Neuron (in vitro differentiated cells): ENCODE results near the gene TMEM44.
"Not testable (repeated sequence)": the region's sequence is repeated elsewhere in the genome, so short reads cannot be mapped to it uniquely, and the experiment has no call there.

Experiments
- H2AFZ ChIP-seq: one replicate; pipeline ENCODE4 v1.6.1; 2013; ENCODE audit warnings: low read depth, mild to moderate bottlenecking, inconsistent platforms, low read length, moderate library complexity
- H3K27me3 ChIP-seq: one replicate; pipeline ENCODE4 v1.6.1; 2013; ENCODE audit warnings: low read length; ENCODE audit not compliant: insufficient read depth
- H3K36me3 ChIP-seq: one replicate; pipeline ENCODE4 v1.6.1; 2013; ENCODE audit warnings: low read length; ENCODE audit not compliant: insufficient read depth
- H3K4me1 ChIP-seq: one replicate; pipeline ENCODE4 v1.6.1; 2013; ENCODE audit warnings: low read length; ENCODE audit not compliant: insufficient read depth
- H3K4me3 ChIP-seq: 2 replicates; pipeline ENCODE4 v1.5.1; 2013; ENCODE audit warnings: mild to moderate bottlenecking, low read length, moderate library complexity
- H3K9me3 ChIP-seq: one replicate; pipeline ENCODE4 v1.6.1; 2013; ENCODE audit warnings: low read length

Gene TMEM44

GRCh38 chr3:194632809-194633348 is 340 bp downstream of the TMEM44 start:
- no peaks in the 10 kb centered on the region for H3K4me1 ChIP-seq
- peak overlapping the region; percentile 59 for H3K4me3 ChIP-seq
- peaks cover 9% of the 10 kb centered on the region for H3K36me3 ChIP-seq
- H3K9me3 ChIP-seq: peaks cover 18% of the 10 kb centered on the region
- peak overlapping the region; percentile 44 for H2AFZ ChIP-seq
- no peaks in the 10 kb centered on the region for H3K27me3 ChIP-seq

DNA sequence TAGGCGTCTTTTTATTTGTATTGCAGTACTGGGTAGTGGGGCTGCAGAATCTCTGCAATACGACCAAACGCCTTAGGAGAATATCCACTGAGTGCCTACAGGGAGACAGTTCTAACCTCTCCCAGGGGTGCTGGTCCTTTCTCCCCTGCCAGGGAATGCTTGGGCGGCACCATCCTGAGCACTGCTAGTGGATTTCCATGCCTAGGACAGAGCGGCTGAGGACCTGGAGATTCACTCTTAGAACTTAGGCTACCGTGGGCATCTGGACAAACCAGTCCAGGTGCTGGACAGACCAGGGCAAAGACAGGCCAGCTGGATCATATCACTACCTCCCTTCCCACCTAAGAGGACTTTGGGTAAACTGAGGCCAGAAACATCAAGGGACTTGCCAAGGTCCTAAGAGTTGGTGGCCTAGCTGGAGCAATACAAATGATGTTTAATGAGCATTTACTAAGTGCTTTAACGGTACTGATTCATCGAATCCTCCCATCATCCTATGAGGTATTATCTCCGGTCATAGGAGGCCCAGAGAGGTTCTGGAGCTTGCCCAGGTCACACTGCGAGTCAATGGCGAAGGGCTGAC is 902 bp downstream of the TMEM44 start:
- peaks cover 11% of the 10 kb centered on the region for H3K36me3 ChIP-seq
- peak overlapping the region; percentile 44 for H2AFZ ChIP-seq
- peak overlapping the region; percentile 59 for H3K4me3 ChIP-seq
- H3K9me3 ChIP-seq: peaks cover 18% of the 10 kb centered on the region
- H3K4me1 ChIP-seq: no peaks in the 10 kb centered on the region
- no peaks in the 10 kb centered on the region for H3K27me3 ChIP-seq

DNA sequence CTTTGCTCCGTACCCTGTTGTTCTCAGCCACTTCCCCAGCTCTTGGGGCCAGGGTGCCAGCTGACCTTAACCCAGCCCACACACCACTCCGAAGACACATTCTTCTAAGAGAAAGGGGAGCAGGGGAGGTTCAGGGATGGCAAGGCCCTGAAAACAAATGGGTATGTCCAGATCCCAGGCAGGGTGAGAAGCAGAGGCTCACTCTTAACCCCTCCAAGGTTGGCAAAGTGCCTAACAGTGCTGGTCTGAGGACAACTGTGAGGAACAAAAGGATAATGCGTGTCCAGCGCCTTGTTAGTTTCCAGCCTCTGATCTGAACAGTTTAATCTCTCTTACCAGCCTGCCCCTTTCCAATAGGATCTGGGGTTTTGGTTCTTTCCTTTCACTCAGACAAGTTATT is 1.5 kb downstream of the TMEM44 start:
- H3K9me3 ChIP-seq: peaks cover 18% of the 10 kb centered on the region
- H2AFZ ChIP-seq: no peak overlapping the region
- H3K36me3 ChIP-seq: peaks cover 13% of the 10 kb centered on the region
- no peak overlapping the region for H3K4me3 ChIP-seq
- H3K27me3 ChIP-seq: no peaks in the 10 kb centered on the region
- no peaks in the 10 kb centered on the region for H3K4me1 ChIP-seq

DNA sequence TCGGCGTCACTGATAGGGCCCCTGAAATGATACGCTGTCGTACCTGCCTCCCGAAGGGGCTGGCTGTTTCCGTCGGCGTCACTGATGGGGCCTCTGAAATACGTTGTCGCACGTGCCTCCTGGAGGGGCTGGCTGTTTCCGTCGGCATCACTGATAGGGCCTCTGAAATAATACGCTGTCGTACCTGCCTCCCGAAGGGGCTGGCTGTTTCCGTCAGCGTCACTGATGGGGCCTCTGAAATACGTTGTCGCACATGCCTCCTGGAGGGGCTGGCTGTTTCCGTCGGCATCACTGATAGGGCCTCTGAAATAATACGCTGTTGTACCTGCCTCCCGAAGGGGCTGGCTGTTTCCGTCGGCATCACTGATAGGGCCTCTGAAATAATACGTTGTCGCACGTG is 2.5 kb downstream of the TMEM44 start:
- H3K36me3 ChIP-seq: peaks cover 21% of the 10 kb centered on the region
- H3K27me3 ChIP-seq, H3K4me3 ChIP-seq, H2AFZ ChIP-seq, H3K4me1 ChIP-seq: not testable (repeated sequence)
- H3K9me3 ChIP-seq: peaks cover 18% of the 10 kb centered on the region

DNA sequence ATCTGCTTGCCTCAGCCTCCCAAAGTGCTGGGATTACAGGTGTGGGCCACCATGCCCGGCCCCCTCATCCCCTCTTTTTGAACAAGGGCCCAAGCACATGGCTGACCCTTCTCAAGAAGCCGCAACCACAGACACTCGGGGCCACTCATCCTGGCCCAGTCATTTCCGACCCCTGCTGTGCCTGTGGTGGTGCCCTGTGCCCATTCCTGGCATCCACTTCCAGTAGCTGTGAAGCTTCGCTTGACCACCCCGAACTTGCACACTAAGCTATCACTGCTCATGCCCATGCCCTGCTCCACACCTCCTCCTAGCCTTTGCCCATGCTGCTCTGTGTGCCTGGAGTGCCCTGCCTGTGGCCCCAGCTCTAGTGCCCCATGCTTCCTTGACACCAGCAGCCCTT is 8.3 kb downstream of the TMEM44 start:
- H3K4me1 ChIP-seq: no peaks in the 10 kb centered on the region
- H3K9me3 ChIP-seq: peaks cover 7% of the 10 kb centered on the region
- H3K36me3 ChIP-seq: peaks cover 25% of the 10 kb centered on the region

DNA sequence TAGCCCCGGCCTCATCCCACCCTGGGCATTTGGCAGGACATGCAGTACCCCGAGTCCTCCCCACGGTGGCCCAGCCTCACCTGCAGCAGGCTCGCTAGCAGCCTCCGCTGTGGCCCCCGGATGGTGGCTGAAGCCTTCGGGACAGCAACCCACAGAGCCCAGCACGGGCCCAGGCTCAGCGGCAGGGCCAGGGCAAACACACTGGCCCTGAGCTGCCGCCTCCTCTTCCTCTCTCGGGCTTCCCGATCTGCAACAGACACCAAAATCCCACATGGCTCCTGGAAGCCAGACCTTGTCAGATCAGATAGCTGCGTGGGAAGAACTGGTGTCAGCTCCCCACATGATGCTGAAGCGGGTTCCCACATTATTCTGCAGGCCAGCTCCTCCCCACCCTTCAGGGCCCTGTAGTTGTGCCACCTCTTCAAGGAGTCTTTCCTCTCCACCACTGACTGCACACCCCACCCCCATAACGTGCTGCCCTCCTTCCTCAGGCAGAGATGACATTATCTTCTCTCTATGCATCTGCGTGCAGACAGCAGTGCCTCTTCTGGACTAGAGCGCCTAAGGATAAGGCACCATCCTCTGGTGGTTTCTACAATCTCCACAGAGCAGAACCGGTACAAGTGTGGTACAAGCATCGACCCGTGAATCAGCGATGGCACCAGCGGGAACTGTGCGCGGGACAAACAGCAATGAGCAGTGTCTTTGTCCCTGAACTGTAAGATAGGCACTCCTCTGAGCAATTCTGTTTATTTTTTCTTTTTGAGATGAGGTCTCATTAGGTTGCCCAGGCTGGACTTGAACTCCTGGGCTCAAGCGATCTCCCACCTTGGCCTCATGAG is 9.5 kb downstream of the TMEM44 start:
- Histone ChIP-seq H2AFZ (no peak overlapping the region), H3K4me3 (no peak overlapping the region), H3K36me3 (peaks cover 21% of the 10 kb centered on the region), H3K4me1 (no peaks in the 10 kb centered on the region), H3K9me3 (peaks cover 3% of the 10 kb centered on the region), H3K27me3 (no peaks in the 10 kb centered on the region)

More for the DNA sequence above, 8.3 kb downstream of the TMEM44 start:
- Histone ChIP-seq H2AFZ (no peak overlapping the region), H3K4me3 (no peak overlapping the region), H3K27me3 (no peaks in the 10 kb centered on the region)

DNA sequence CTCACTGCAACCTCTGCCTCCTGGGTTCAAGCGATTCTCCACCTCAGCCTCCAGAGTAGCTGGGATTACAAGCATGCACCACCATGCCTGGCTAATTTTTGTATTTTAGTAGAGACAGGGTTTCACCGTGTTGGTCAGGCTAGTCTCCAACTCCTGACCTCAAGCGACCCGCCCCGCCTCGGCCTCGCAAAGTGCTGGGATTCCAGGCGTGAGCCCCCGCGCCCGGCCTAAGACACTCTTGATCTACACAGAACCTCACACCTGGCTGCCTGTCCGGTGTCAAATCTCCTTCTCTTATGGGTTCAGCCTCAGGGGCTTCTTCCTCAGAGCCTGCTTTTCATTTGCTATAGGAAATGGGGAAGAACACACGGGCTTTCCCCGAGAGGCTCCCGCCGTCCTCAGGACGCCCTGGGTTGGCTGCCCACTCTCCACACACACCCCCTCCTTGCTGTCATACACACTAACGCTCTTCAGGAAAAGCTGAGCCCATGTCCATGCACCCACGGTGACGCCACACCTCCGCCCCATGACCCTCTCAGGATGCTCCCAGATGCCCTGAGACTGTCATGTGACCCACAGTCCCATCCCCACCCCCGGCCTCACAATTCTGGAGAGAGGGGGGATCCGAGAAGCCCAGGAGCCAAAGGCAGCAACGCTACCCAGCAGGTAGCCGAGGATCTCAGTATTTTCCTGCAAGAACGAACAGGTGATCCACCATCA is 10.4 kb downstream of the TMEM44 start:
- H2AFZ ChIP-seq: no peak overlapping the region
- no peak overlapping the region for H3K4me3 ChIP-seq
- H3K27me3 ChIP-seq: no peaks in the 10 kb centered on the region
- H3K36me3 ChIP-seq: peaks cover 16% of the 10 kb centered on the region
- no peaks in the 10 kb centered on the region for H3K4me1 ChIP-seq
- no peaks in the 10 kb centered on the region for H3K9me3 ChIP-seq

- Histone ChIP-seq H3K36me3 (peaks cover 13% of the 10 kb centered on the region), H3K27me3 (no peaks in the 10 kb centered on the region), H3K4me3 (no peak overlapping the region), H3K4me1 (no peaks in the 10 kb centered on the region), H3K9me3 (no peaks in the 10 kb centered on the region), H2AFZ (no peak overlapping the region)
Measured at GRCh38 chr3:194621947-194622346, 11.3 kb downstream of the TMEM44 start.

DNA sequence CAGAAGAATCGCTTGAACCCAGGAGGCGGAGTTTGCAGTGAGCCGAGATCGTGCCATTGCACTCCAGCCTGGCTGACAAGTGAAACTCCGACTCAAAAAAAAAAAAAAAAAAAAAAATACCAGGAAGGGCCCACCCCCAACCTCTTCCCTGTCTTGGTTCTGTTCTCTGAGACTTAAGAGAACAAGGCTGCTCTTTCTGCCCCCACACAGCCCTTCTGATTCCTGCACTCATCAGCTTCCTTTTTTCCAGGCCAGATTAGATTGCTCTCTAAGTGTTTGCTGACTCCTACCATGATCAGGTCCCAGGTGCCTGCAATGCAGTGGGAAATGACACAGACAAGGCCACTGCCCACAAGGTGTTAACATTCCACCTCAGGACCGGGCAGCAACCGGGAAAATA is 13.0 kb downstream of the TMEM44 start:
- Histone ChIP-seq H2AFZ (no peak overlapping the region), H3K9me3 (no peaks in the 10 kb centered on the region), H3K36me3 (peaks cover 4% of the 10 kb centered on the region), H3K27me3 (no peaks in the 10 kb centered on the region), H3K4me3 (no peak overlapping the region), H3K4me1 (no peaks in the 10 kb centered on the region)

GRCh38 chr3:194619741-194620140 is 13.5 kb downstream of the TMEM44 start:
- Histone ChIP-seq H3K9me3 (no peaks in the 10 kb centered on the region), H2AFZ (no peak overlapping the region), H3K36me3 (peaks cover 2% of the 10 kb centered on the region)

GRCh38 chr3:194618858-194619608 is 14.2 kb downstream of the TMEM44 start:
- H2AFZ ChIP-seq: no peak overlapping the region
- H3K4me3 ChIP-seq: no peak overlapping the region
- no peaks in the 10 kb centered on the region for H3K9me3 ChIP-seq
- H3K4me1 ChIP-seq: no peaks in the 10 kb centered on the region
- peaks cover 8% of the 10 kb centered on the region for H3K36me3 ChIP-seq
- no peaks in the 10 kb centered on the region for H3K27me3 ChIP-seq

More at GRCh38 chr3:194619741-194620140, 13.5 kb downstream of the TMEM44 start:
- Histone ChIP-seq H3K27me3 (no peaks in the 10 kb centered on the region), H3K4me1 (no peaks in the 10 kb centered on the region), H3K4me3 (no peak overlapping the region)

DNA sequence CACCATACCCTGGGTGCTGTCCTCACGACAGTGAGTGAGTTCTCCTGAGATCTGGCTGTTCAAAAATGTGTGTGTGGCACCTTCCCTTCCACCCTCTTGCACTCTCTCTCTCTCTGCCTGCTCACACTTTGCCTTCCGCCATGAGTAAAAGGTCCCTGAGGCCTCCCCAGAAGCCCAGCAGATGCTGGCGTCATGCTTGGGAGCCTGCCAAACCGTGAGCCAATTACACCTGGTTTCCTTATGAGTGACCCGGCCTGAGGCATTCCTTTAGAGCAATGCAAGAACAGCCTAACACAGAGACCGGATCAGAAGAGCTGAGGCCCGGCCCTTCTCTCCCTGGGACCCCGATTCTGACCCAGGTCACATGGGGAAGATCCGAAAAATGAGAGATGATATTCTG is 15.4 kb downstream of the TMEM44 start:
- Histone ChIP-seq H3K9me3 (no peaks in the 10 kb centered on the region), H3K27me3 (no peaks in the 10 kb centered on the region), H3K36me3 (peaks cover 8% of the 10 kb centered on the region), H3K4me3 (no peak overlapping the region), H3K4me1 (no peaks in the 10 kb centered on the region), H2AFZ (no peak overlapping the region)
